NT2/D1 (cell line): ENCODE measurements around the gene ELOB.
A peak's percentile ranks its signal among the peaks of the same experiment; 100 is the strongest.

ENCODE experiments used
- DNase-seq: peaks from one replicate; pipeline ENCODE4 v3.0.0-alpha.2; 2011; ENCODE audit warnings: low read depth, low spot score
- H3K27me3 ChIP-seq: 2 replicates; pipeline ENCODE4 v1.6.0; 2011; ENCODE audit warnings: mild to moderate bottlenecking; ENCODE audit not compliant: insufficient read length, insufficient read depth
- H3K36me3 ChIP-seq: 2 replicates; pipeline ENCODE4 v1.6.1; 2011; ENCODE audit warnings: mild to moderate bottlenecking, low read length, mixed read lengths; ENCODE audit not compliant: insufficient read depth, insufficient read length
- H3K4me1 ChIP-seq: 2 replicates; pipeline ENCODE4 v1.5.1; 2011; ENCODE audit not compliant: insufficient read depth, insufficient read length
- H3K4me3 ChIP-seq: 2 replicates; pipeline ENCODE4 v1.5.1; 2011; ENCODE audit warnings: low read depth; ENCODE audit not compliant: insufficient read length
- H3K9ac ChIP-seq: 2 replicates; pipeline ENCODE4 v1.6.0; 2011; ENCODE audit warnings: low read depth; ENCODE audit not compliant: insufficient read length
- H3K9me3 ChIP-seq: 2 replicates; pipeline ENCODE4 v1.5.1; 2011; ENCODE audit warnings: mild to moderate bottlenecking, low read length; ENCODE audit not compliant: insufficient read depth
- SUZ12 ChIP-seq: IDR thresholded peaks from 2 replicates; pipeline ENCODE4 v1.6.1; 2011; ENCODE audit not compliant: insufficient read length, insufficient read depth; ENCODE audit errors: extremely low read depth
- YY1 ChIP-seq: IDR thresholded peaks from 2 replicates; pipeline ENCODE4 v1.6.1; 2011; ENCODE audit not compliant: insufficient read length, insufficient read depth
- ZNF274 ChIP-seq: IDR thresholded peaks from 2 replicates; pipeline ENCODE4 v1.6.1; 2011; ENCODE audit warnings: mild to moderate bottlenecking, low read depth, low read length

The ELOB gene

GRCh38 chr16:2773188-2773968, 3.7 kb downstream of the ELOB start:
- Histone ChIP-seq H3K27me3 (no peaks in the 10 kb centered on the region), H3K36me3 (peaks cover 77% of the 10 kb centered on the region), H3K9me3 (no peaks in the 10 kb centered on the region), H3K4me3 (no peak overlapping the region), H3K9ac (no peak overlapping the region), H3K4me1 (peaks cover 31% of the 10 kb centered on the region)
- no peak for TF ChIP-seq ZNF274
- no peak for TF ChIP-seq SUZ12
- TF ChIP-seq YY1 = no peak
- DNase-seq = no peak

GRCh38 chr16:2771496-2772402, 5.3 kb downstream of the ELOB start:
- H3K9ac ChIP-seq = no peak overlapping the region
- no peak for TF ChIP-seq SUZ12
- TF ChIP-seq YY1 = no peak
- TF ChIP-seq ZNF274 = no peak
- peaks cover 94% of the 10 kb centered on the region for H3K36me3 ChIP-seq
- H3K9me3 ChIP-seq = no peaks in the 10 kb centered on the region
- no peak overlapping the region for H3K4me3 ChIP-seq
- DNase-seq = no peak
- H3K4me1 ChIP-seq = peaks cover 43% of the 10 kb centered on the region
- H3K27me3 ChIP-seq = no peaks in the 10 kb centered on the region

GRCh38 chr16:2770057-2770951, 6.8 kb downstream of the ELOB start:
- H3K4me3 ChIP-seq = no peak overlapping the region
- H3K9me3 ChIP-seq = no peaks in the 10 kb centered on the region
- TF ChIP-seq SUZ12 (no peak), YY1 (no peak), ZNF274 (no peak)
- no peak for DNase-seq
- H3K9ac ChIP-seq = peak overlapping the region; percentile 24
- peaks cover 100% of the 10 kb centered on the region for H3K36me3 ChIP-seq
- H3K27me3 ChIP-seq = no peaks in the 10 kb centered on the region
- peaks cover 47% of the 10 kb centered on the region for H3K4me1 ChIP-seq

- H3K4me3 ChIP-seq = no peak overlapping the region
- H3K9ac ChIP-seq = peak overlapping the region; percentile 18
- H3K9me3 ChIP-seq = no peaks in the 10 kb centered on the region
- H3K4me1 ChIP-seq = peaks cover 47% of the 10 kb centered on the region
- no peak for DNase-seq
- no peak for TF ChIP-seq ZNF274
- no peak for TF ChIP-seq YY1
- no peak for TF ChIP-seq SUZ12
- peaks cover 100% of the 10 kb centered on the region for H3K36me3 ChIP-seq
- H3K27me3 ChIP-seq = no peaks in the 10 kb centered on the region
Measured at GRCh38 chr16:2769675-2770056, 7.4 kb downstream of the ELOB start.

DNA sequence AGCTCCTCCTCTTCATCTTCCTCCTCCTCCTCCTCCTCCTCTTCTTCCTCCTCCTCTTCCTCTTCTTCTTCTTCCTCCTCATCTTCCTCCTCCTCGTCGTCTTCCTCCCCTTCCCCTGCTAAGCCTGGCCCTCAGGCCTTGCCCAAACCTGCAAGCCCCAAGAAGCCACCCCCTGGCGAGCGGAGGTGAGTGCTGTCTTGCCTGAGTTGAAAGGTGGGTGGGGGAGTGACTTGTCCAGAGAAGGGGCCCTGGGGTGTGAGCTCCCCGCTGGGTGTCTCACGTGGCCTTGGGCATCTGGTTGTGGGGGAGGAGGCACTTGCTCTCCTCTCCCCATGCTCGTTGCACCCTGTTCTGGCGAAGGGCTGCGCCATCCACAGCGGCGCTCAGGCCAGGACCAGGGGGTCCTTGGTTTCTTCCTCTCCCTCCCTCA, 8.0 kb downstream of the ELOB start:
- TF ChIP-seq YY1 (no peak), SUZ12 (no peak)
- peaks cover 47% of the 10 kb centered on the region for H3K4me1 ChIP-seq
- DNase-seq = no peak
- H3K9ac ChIP-seq = peak overlapping the region; percentile 27
- no peak overlapping the region for H3K4me3 ChIP-seq
- H3K36me3 ChIP-seq = peaks cover 100% of the 10 kb centered on the region
- H3K27me3 ChIP-seq = no peaks in the 10 kb centered on the region
- no peaks in the 10 kb centered on the region for H3K9me3 ChIP-seq

DNA sequence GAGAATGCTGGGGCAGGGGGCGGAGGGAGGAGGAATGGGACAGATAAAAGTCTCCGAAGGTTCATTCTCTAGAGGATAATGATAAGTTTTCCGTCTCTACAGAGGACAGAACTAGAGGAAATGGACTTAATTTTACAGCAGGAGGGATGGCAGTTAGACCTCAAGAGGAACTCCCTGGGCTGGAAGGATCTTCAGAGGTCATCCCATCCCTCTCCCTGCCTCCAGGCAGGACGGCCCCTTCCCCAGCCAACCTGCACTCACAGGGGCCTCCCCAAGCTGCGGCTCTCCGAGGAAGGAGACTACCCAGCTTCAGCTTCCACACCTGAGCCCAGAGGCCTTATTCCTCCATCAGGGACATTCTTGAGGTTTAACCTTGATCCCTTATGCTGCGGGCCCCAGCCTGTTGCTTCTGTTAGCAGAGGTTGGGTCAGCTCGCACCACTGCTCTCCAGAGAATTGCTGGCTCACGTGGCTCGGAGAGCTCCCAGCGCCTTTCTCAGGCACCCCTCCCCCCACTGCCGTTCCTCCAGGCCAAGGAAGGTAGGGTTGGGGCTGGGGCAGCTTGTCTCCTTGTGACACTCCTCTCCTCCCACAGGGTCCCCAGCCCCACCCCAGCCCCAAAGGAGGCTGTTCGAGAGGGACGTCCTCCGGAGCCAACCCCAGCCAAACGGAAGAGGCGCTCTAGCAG, 8.5 kb downstream of the ELOB start:
- Histone ChIP-seq H3K36me3 (peaks cover 100% of the 10 kb centered on the region), H3K27me3 (no peaks in the 10 kb centered on the region), H3K9me3 (no peaks in the 10 kb centered on the region), H3K4me3 (no peak overlapping the region), H3K4me1 (peaks cover 47% of the 10 kb centered on the region), H3K9ac (no peak overlapping the region)
- TF ChIP-seq YY1 (no peak), ZNF274 (no peak), SUZ12 (no peak)
- DNase-seq = no peak
